NCI-H1436 treated with DMSO at 0.1 percent for 48 hours (cell line): Measurements from ENCODE around the gene ULK2.
"Not testable (repeated sequence)": the region's sequence is repeated elsewhere in the genome, so short reads cannot be mapped to it uniquely, and the experiment has no call there.

Experiments
- DNase-seq: peaks from one replicate; lab custom pipeline; 2025; lab: John Stamatoyannopoulos, UW

Gene ULK2

GRCh38 chr17:19766421-19767270, 101.1 kb downstream of the ULK2 start:
- no peak for DNase-seq

- DNase-seq, result no peak
Observed at GRCh38 chr17:19766016-19766415, 101.7 kb downstream of the ULK2 start.

- DNase-seq, result not testable (repeated sequence)
Observed at GRCh38 chr17:19763991-19764390, 103.7 kb downstream of the ULK2 start.

DNA sequence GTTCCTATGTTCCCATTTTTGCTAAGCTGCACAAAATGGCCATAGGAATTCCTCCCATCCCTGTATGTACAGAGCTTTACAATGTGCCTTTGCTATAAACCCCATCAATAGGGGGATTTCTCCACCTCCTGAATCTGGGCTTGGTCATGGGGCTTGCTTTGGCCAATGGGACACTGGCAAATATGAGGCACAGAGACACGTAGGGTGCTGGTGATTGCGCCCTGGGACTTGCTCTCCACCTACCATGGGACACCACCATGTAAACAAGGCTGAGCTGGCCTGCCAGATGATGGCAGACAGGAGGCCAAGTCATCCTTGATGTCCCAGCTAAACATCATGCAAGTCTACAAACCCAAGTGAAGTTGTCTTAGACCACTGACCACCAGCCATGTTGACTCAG, 104.3 kb downstream of the ULK2 start:
- no peak for DNase-seq

DNA sequence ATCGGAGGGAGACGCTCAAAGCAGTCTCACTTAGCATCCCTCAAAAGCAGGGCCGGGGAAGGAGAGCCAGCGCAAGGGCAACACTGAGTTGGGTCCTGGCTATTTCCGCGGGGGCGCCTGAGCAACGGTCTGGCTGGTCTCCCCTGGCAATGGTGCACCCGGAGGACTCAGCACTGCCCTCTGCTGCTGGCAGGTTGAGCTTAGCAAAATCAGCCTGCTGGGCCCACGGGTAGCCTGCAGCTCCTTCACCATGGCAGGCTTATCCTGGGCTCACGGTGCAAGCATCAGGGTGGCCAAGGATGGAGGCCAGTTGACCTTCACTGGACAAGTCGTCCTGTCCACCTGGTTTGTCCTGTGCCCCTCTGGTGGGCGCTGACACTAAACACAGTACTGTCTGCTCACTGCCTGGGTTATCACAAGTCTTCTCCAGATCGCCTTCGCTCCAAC, 105.2 kb downstream of the ULK2 start:
- no peak for DNase-seq

DNA sequence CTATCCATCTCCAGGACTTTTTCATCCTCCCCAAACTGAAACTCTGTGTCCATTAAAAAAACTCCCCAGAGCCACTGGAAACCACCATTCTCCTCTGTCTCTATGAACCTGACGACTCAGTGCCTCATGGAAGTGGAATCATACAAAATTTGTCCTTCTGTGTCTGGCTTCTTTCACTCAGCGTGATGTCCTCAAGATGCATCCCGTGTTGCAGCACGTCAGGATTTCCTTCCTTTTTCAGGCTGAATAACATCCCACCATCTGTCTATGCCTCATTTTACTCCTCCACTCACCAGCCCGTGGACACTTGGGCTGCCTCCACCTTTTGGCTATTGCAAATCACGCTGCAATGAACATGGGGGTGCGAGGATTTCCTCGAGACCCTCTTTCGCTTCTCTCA, 107.0 kb downstream of the ULK2 start:
- no peak for DNase-seq

- no peak for DNase-seq
Observed at GRCh38 chr17:19759568-19760549, 107.9 kb downstream of the ULK2 start.

DNA sequence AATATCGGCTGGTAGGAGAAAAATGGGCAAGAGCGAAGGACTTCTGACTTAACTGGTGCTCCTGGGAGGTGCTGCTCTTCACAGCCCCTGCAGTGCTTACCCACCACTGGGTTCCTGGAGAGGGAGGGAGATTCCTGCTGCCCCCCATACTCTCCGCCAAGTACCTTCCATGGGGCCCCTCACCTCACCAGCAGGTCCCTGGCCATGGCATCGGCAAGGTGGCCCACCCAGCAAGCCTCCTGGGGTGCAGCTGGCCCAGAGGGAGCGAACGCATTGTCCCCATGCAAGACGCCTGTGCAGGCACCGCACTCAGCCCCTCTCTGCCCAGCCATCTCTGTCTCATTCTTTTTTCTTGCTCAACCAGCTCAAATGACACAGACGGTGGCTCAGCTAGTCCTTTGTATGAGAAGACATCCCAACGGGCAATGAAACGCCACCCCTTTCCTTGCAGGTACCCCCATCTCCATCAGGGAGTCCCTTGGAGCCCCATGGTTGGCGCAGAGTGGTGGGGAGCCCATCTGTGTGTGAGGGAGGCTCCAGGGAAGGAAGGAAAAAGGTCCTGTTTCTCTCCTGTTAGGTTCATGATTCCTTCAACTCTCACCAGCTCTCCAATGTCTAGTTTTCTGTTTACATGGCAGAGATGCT, 110.1 kb downstream of the ULK2 start:
- DNase-seq, result no peak

DNA sequence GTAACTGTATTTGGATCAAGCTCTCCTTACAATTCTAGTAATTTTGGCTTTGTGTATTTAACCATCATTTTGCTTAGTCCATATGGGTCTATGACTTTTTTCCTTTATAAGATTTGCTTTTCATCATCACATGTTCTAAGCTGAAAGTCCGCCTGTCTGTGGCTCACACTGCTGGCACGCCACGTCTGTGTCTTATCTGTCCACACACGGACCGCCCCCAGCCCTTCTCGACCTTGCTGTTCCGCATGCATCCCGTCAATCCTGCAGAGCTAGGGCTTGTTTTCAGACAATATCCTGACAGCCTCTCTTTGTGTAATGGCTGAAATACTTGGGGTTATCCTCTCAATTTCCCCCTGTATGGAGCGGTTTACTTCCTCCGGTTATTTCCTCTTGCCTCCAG, 111.2 kb downstream of the ULK2 start:
- no peak for DNase-seq

DNA sequence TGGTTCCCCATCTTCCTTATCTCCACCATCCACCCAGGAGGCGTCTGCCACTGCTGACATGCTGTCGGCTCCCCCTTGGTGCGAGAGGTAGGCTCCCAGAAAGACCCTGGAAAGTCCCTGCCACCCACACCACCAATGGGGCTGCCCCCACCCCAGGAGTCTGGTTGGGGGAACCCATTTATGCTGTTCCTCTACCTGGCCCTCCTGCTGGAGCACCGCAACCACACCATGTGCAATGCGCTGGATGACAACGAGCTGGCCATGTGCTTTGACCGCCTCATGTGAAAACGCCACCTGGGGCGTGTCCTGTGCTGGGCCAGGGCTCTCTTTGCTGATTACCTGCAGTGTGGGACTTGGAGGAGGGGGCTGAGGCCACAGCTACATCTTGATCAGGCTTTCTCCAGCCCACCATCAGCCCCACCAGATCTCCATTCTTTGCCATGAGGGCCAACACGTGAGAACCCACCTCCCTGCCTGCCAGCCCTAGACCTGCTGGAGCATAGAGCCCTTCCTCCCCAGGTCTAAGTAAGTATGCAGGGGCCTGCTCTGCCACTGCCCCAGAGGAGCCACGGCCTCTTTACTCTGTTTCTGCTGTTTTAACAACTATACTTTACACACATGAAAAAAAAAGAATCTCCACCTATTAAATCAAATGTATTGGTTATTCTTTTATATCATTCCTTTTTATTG, 111.8 kb downstream of the ULK2 start:
- no peak for DNase-seq

- DNase-seq, result no peak
Observed at GRCh38 chr17:19755392-19755791, 112.3 kb downstream of the ULK2 start.

GRCh38 chr17:19753661-19754463, 113.9 kb downstream of the ULK2 start:
- no peak for DNase-seq

GRCh38 chr17:19753051-19753509, 114.7 kb downstream of the ULK2 start:
- no peak for DNase-seq

- DNase-seq, result no peak
Observed at GRCh38 chr17:19752216-19753050, 115.3 kb downstream of the ULK2 start.

- no peak for DNase-seq
Observed at GRCh38 chr17:19750835-19751234, 116.9 kb downstream of the ULK2 start.

DNA sequence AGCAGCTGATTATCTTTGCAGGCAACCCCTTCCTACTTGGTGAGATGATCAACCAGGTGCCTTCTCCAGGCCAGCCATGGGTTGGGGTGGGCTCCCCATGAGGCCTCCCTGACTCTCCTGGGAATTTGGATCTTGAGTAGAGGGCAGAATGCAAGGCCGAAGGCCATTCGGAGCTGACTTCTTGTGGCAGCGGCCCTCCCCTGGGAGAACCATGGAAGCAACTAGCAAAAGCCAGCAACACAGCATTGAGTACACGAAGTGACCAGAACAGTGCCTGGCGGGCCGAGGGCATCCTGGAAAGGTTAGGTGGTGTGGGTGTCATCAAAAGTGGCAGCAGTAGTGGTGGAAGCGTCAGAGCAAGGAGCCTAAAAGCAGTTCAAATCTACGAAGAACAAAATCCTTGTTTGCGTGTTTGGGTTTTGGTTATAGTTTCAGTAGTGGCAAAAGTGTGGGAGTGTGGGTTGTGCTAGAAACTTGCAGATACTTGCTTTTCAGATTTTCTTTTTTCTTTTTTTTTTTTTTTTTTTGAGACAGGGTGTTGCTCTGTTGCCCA, 117.6 kb downstream of the ULK2 start:
- no peak for DNase-seq

DNA sequence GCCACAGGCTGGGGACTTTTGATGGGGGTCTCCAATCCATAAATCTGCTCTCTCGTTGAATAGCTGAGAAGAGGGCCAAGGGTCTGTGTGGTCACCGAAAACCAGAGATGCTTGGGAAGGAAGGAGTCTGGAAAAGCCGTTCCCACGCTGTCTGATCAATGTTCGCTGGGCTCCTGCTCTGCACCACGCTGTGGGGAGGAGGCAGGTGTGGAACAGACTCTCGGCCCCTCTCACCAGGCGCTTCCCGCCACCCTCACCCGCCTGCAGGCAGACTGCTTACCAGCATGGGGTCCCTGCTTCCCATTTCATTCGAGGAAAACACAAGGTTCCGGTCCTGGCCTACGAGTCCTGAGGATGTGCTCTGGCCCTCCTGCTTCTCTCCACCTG, 118.9 kb downstream of the ULK2 start:
- no peak for DNase-seq

GRCh38 chr17:19747829-19748806, 119.6 kb downstream of the ULK2 start, which contains the start of gene ALDH3A1:
TSS of gene ALDH3A1 (minus strand) at chr17:19748298. CDS start at chr17:19745129, 3,169 bp downstream.
- no peak for DNase-seq
